K562 (cell line): ENCODE measurements around the gene EFCAB10. TPM values are rescaled to one million over a fixed set of nuclear protein-coding genes. Genes with fewer than 3 reads are reported as not detected.
A peak's percentile ranks its signal among the peaks of the same experiment; 100 is the strongest.

ENCODE experiments used
- CAMTA2 ChIP-seq: fragments of 250-450 bp; sonication (Bioruptor Pico); conservative IDR thresholded peaks from 2 replicates; pipeline ENCODE4 v1.5.1; 2022
- CBX2 ChIP-seq: fragments of 200-600 bp; sonication (generic); IDR thresholded peaks from one replicate; pipeline ENCODE4 v1.6.1; 2012; ENCODE audit warnings: mild to moderate bottlenecking, low read length, inconsistent platforms; ENCODE audit not compliant: insufficient read depth, poor library complexity, severe bottlenecking
- CC2D1A ChIP-seq: fragments of 450-650 bp; IDR thresholded peaks from 2 replicates; pipeline ENCODE4 v1.6.1; 2017; ENCODE audit warnings: mild to moderate bottlenecking
- CCNT2 ChIP-seq: IDR thresholded peaks from 2 replicates; pipeline ENCODE4 v1.6.1; 2011; ENCODE audit warnings: borderline replicate concordance, low read depth, mild to moderate bottlenecking, moderate library complexity, mixed read lengths, low read length; ENCODE audit not compliant: insufficient read length; ENCODE audit errors: extremely low read depth
- CHCHD3 ChIP-seq: fragments of 250-450 bp; sonication (Bioruptor Pico); IDR thresholded peaks from 2 replicates; pipeline ENCODE4 v2.1.2; 2022; ENCODE audit warnings: mild to moderate bottlenecking
- DACH1 ChIP-seq: fragments of 450-650 bp; IDR thresholded peaks from 2 replicates; pipeline ENCODE4 v1.6.1; 2018; ENCODE audit not compliant: partially characterized antibody
- DIDO1 ChIP-seq: fragments of 450-650 bp; IDR thresholded peaks from 2 replicates; pipeline ENCODE4 v1.6.1; 2016; ENCODE audit warnings: low read depth, missing biosample characterization, missing genetic modification characterization
- E2F3 ChIP-seq: fragments of 250-450 bp; sonication (Bioruptor Pico); IDR thresholded peaks from 2 replicates; pipeline ENCODE4 v1.4.0; 2020; ENCODE audit warnings: mild to moderate bottlenecking
- E4F1 ChIP-seq: fragments of 250-450 bp; sonication (Bioruptor Pico); IDR thresholded peaks from 2 replicates; pipeline ENCODE4 v1.5.0; 2021; ENCODE audit warnings: mild to moderate bottlenecking, borderline replicate concordance
- ETV5 ChIP-seq: sonication (generic); formaldehyde crosslinking; IDR thresholded peaks from 2 replicates; pipeline ENCODE4 v1.4.0; 2020; ENCODE audit warnings: low read depth, mild to moderate bottlenecking, missing genetic modification reagents
- GATAD2A ChIP-seq: fragments of 450-650 bp; IDR thresholded peaks from 2 replicates; pipeline ENCODE4 v1.6.1; 2017
- HDAC3 ChIP-seq: fragments of 450-650 bp; IDR thresholded peaks from 2 replicates; pipeline ENCODE4 v1.6.1; 2018; ENCODE audit warnings: borderline replicate concordance, mild to moderate bottlenecking, moderate library complexity; ENCODE audit not compliant: partially characterized antibody
- HINFP ChIP-seq: fragments of 450-650 bp; conservative IDR thresholded peaks from 2 replicates; pipeline ENCODE4 v1.6.1; 2016; ENCODE audit warnings: missing genetic modification characterization, low read depth, mild to moderate bottlenecking, control low read depth, missing compliant biosample characterization
- HNRNPK ChIP-seq: fragments of 200-400 bp; formaldehyde crosslinking; IDR thresholded peaks from one replicate; pipeline ENCODE4 v1.6.1; 2018; ENCODE audit warnings: mild to moderate bottlenecking, low read depth, low read length; ENCODE audit not compliant: poor library complexity, severe bottlenecking
- HNRNPLL ChIP-seq: fragments of 200-400 bp; formaldehyde crosslinking; IDR thresholded peaks from 2 replicates; pipeline ENCODE4 v1.6.1; 2017; ENCODE audit warnings: low read length, low read depth, mild to moderate bottlenecking; ENCODE audit not compliant: poor library complexity, severe bottlenecking
- MIER1 ChIP-seq: fragments of 450-650 bp; IDR thresholded peaks from 2 replicates; pipeline ENCODE4 v1.6.1; 2016; ENCODE audit warnings: antibody characterized with exemption, mild to moderate bottlenecking, low read depth
- NBN ChIP-seq: fragments of 450-650 bp; IDR thresholded peaks from 2 replicates; pipeline ENCODE4 v1.6.1; 2016; ENCODE audit warnings: low read depth, mild to moderate bottlenecking
- NFIX ChIP-seq: fragments of 250-450 bp; sonication (Bioruptor Pico); IDR thresholded peaks from 2 replicates; pipeline ENCODE4 v1.4.0; 2020; ENCODE audit warnings: low read depth, mild to moderate bottlenecking, moderate library complexity
- PRMT5 ChIP-seq: sonication (generic); formaldehyde crosslinking; IDR thresholded peaks from 2 replicates; pipeline ENCODE4 v1.5.0; 2020; ENCODE audit warnings: missing genetic modification reagents
- ZNF175 ChIP-seq: fragments of 200-800 bp; sonication (Bioruptor generic); IDR thresholded peaks from 2 replicates; pipeline ENCODE4 v1.6.1; 2016; ENCODE audit warnings: low read depth, mild to moderate bottlenecking, missing genetic modification characterization, missing compliant biosample characterization
- ZNF23 ChIP-seq: fragments of 250-450 bp; sonication (Bioruptor Pico); IDR thresholded peaks from 2 replicates; pipeline ENCODE4 v1.4.0; 2020; ENCODE audit warnings: mild to moderate bottlenecking
- ZNF780A ChIP-seq: fragments of 250-450 bp; sonication (Bioruptor Pico); IDR thresholded peaks from 2 replicates; pipeline ENCODE4 v1.5.0; 2021; ENCODE audit warnings: mild to moderate bottlenecking
- polyA plus RNA-seq, 8 experiments: library from polyadenylated mRNA; depleted of rRNA in 4 of 8; stranded (reverse) in 5 of 8; unstranded in 3 of 8; fragments of >200 nt; fragmentation: Nextera tagmentation in 2 of 8; fragmentation: Illumina TruSeq in 1 of 8; extraction: Ambion mirVana in 2 of 8; extraction: Trizol in 1 of 8; gene quantifications; 2 replicates each; pipeline versions ENCODE4 v1.2.1 to v1.2.3, GENCODE V29; 2011 to 2014; ENCODE audit warnings: inconsistent platforms in 1 of 8, missing spikeins in 1 of 8
- total RNA-seq, 7 experiments: library from RNA; depleted of rRNA in 6 of 7; stranded (reverse); fragments of >200 nt in 6 of 7; fragmentation: Illumina TruSeq in 2 of 7; extraction: Trizol in 2 of 7; gene quantifications; 2 replicates each; pipeline versions ENCODE4 v1.2.1 to v1.2.3, GENCODE V29; 2011 to 2021; ENCODE audit warnings: low replicate concordance in 1 of 7
- TF ChIP-seq, protein P1 (sequence below), 2 experiments: fragments of 450-650 bp in 1 of 2; sonication (generic) in 1 of 2; formaldehyde crosslinking in 1 of 2; IDR thresholded peaks in 1 of 2; conservative IDR thresholded peaks in 1 of 2; 2 replicates each; pipeline versions ENCODE4 v1.6.1 to v1.8.1; 2016 to 2023; ENCODE audit warnings: mild to moderate bottlenecking in 2 of 2, moderate library complexity in 2 of 2, inconsistent platforms in 1 of 2, missing genetic modification reagents in 1 of 2

The EFCAB10 gene
- total and polyA plus RNA-seq, 9 of the 15 experiments (the other 6 are each of a cell fraction or from before 2014, with no cell fraction given) = 5.0 to 21.4 (median 16.8) TPM

DNA sequence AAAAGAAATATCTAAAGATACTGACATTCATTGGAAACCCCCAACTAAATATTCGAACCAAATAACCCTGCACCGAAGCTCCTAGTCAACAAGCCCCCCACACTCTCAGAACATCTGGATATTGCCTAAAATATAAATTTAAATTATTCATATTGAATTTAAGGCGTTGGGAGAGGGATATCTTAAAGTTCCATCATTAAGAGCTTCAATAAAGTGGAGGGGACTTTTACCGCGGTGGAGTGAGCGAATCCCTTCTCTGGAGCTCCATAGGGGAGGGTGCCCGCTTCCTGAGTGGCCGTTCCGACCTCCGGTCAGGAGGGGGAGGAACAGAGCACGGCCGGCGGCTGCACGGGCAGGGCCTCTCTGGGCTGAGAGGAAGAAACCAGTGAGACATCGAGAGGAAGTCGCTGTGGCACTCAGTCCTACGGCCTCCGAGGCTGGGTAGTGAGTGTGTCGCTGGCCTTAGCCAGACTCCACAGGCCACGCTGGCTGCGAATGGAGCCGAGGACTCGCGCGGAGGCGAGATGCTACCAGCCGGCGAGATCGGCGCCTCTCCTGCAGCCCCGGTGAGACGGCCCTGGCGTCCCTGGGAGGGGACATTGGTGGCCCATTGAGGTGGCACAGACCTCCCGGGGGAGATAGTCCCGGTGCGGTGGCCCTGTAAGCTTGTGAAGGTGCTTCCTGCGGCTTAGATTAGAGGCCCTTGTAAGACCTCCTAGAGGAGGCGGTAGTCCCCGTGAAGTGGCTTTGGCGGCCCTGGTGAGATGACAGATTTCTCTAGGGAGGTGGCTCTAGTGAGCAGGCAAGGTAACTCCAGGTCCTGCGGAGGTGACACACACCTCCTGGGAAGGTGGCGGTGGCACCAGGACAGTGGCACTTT lies 49.3 kb downstream of the EFCAB10 start, which contains the start of gene RINT1 (continued):
- TF ChIP-seq DACH1 (no peak), CCNT2 (peak; percentile 37), GATAD2A (peak; percentile 77; the same call in 1 of the 2 replicates), HNRNPK (no peak), HNRNPLL (no peak), NFIX (CRISPR knock-in tag) (no peak), CC2D1A (peak; percentile 91), E2F3 (no peak), PRMT5 (peak; percentile 62; the same call in 1 of the 2 replicates), CAMTA2 (CRISPR knock-in tag) (0 out of 2 replicates have a peak, but pooled peaks have one; percentile 38), ETV5 (CRISPR knock-in tag) (peak; percentile 97), CBX2 (no peak), DIDO1 (tag) (peak; percentile 86; the same call in 1 of the 2 replicates), MIER1 (no peak; the same call in 1 of the 2 replicates), ZNF23 (CRISPR knock-in tag) (0 out of 2 replicates have a peak, but pooled peaks have one; percentile 52), HINFP (tag) (no peak), ZNF780A (CRISPR knock-in tag) (no peak), E4F1 (CRISPR knock-in tag) (no peak), NBN (peak; percentile 93), ZNF175 (CRISPR knock-in tag) (no peak; the same call in 1 of the 2 replicates), HDAC3 (peak; percentile 72), CHCHD3 (0 out of 2 replicates have a peak, but pooled peaks have one; percentile 66)
- TF ChIP-seq, protein P1, sequence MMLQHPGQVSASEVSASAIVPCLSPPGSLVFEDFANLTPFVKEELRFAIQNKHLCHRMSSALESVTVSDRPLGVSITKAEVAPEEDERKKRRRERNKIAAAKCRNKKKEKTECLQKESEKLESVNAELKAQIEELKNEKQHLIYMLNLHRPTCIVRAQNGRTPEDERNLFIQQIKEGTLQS (IDR thresholded peaks at IDR 0.05) = no peak; the same call in 1 of the 2 replicates
- TF ChIP-seq, protein P1 (CRISPR knock-in tag; conservative IDR thresholded peaks at IDR 0.05) = peak; percentile 56
